HG03159 (cell line): ENCODE data around the gene RCBTB2.
"Not testable (repeated sequence)": the region's sequence is repeated elsewhere in the genome, so short reads cannot be mapped to it uniquely, and the experiment has no call there.

Experiments used
- ATAC-seq: cut with Tn5 transposase; IDR thresholded peaks from one replicate; pipeline ENCODE4 v1.9.1; 2021; ENCODE audit warnings: mild to moderate bottlenecking, moderate library complexity; ENCODE audit not compliant: unreplicated experiment

The RCBTB2 gene

GRCh38 chr13:48456546-48456945 lies 76.3 kb downstream of the RCBTB2 start:
- no peak for ATAC-seq

- not testable (repeated sequence) for ATAC-seq
These were observed 81.7 kb downstream of the RCBTB2 start for GRCh38 chr13:48451196-48451595.

- ATAC-seq: no peak
These were observed 83.2 kb downstream of the RCBTB2 start for GRCh38 chr13:48449656-48450055.

GRCh38 chr13:48448959-48449614 lies 83.8 kb downstream of the RCBTB2 start:
- ATAC-seq: no peak

- no peak for ATAC-seq
These were observed 84.5 kb downstream of the RCBTB2 start for GRCh38 chr13:48448285-48448958.

GRCh38 chr13:48446464-48446863 lies 86.4 kb downstream of the RCBTB2 start:
- ATAC-seq: no peak

- no peak for ATAC-seq
These were observed 89.3 kb downstream of the RCBTB2 start for GRCh38 chr13:48443442-48444208.
